H9 (cell line): ENCODE results near the gene HIBCH. TPM values are rescaled to one million over a fixed set of nuclear protein-coding genes. Genes with fewer than 3 reads are reported as not detected.

Experiments
- DNase-seq: peaks from one replicate; pipeline ENCODE4 v3.0.0-alpha.2; 2017
- H2AFZ ChIP-seq: one replicate; pipeline ENCODE4 v1.6.1; 2013; ENCODE audit warnings: mild to moderate bottlenecking, low read length, control low read depth, moderate library complexity
- H2AK5ac ChIP-seq: 2 replicates; pipeline ENCODE4 v1.6.1; 2013; ENCODE audit warnings: low read length, control low read depth, mixed read lengths; ENCODE audit not compliant: insufficient read length
- H2BK120ac ChIP-seq: one replicate; pipeline ENCODE4 v1.6.1; 2013; ENCODE audit warnings: low read depth, mild to moderate bottlenecking, low read length, control low read depth, inconsistent platforms; ENCODE audit not compliant: poor library complexity, severe bottlenecking
- H2BK12ac ChIP-seq: 2 replicates; pipeline ENCODE4 v1.6.1; 2013; ENCODE audit warnings: low read length, control low read depth, mixed read lengths, low read depth; ENCODE audit not compliant: insufficient read length
- H2BK15ac ChIP-seq: 2 replicates; pipeline ENCODE4 v1.6.1; 2013; ENCODE audit warnings: low read depth, low read length, control low read depth
- H2BK20ac ChIP-seq: one replicate; pipeline ENCODE4 v1.6.1; 2013; ENCODE audit warnings: low read depth, mild to moderate bottlenecking, low read length, control low read depth, inconsistent platforms; ENCODE audit not compliant: poor library complexity, severe bottlenecking
- H2BK5ac ChIP-seq: 2 replicates; pipeline ENCODE4 v1.6.1; 2013; ENCODE audit warnings: low read length, control low read depth, mixed read lengths; ENCODE audit not compliant: insufficient read length
- H3K14ac ChIP-seq: 2 replicates; pipeline ENCODE4 v1.6.1; 2013; ENCODE audit warnings: low read length, control low read depth; ENCODE audit not compliant: insufficient read depth
- H3K18ac ChIP-seq: 2 replicates; pipeline ENCODE4 v1.6.1; 2013; ENCODE audit warnings: low read depth, mild to moderate bottlenecking, mixed read lengths, low read length, control low read depth; ENCODE audit not compliant: insufficient read length
- H3K23ac ChIP-seq: 2 replicates; pipeline ENCODE4 v1.6.1; 2013; ENCODE audit warnings: low read length, control low read depth, mixed read lengths, low read depth; ENCODE audit not compliant: insufficient read length
- H3K23me2 ChIP-seq: 2 replicates; pipeline ENCODE4 v1.6.1; 2013; ENCODE audit warnings: low read depth, mild to moderate bottlenecking, mixed read lengths, low read length, control low read depth; ENCODE audit not compliant: insufficient read length, poor library complexity, severe bottlenecking
- H3K27ac ChIP-seq: 2 replicates; pipeline ENCODE4 v1.5.1; 2013; ENCODE audit warnings: low read length, control low read depth, mixed read lengths, low read depth; ENCODE audit not compliant: insufficient read length
- H3K27me3 ChIP-seq: 2 replicates; pipeline ENCODE4 v1.6.1; 2013; ENCODE audit warnings: low read length, control low read depth, inconsistent platforms; ENCODE audit not compliant: insufficient read depth
- H3K4ac ChIP-seq: 2 replicates; pipeline ENCODE4 v1.6.1; 2013; ENCODE audit warnings: low read depth, mild to moderate bottlenecking, control low read depth, inconsistent platforms, low read length, moderate library complexity
- H3K4me1 ChIP-seq: 2 replicates; pipeline ENCODE4 v1.6.1; 2013; ENCODE audit warnings: low read length, control low read depth, inconsistent platforms; ENCODE audit not compliant: insufficient read depth
- H3K4me2 ChIP-seq: 2 replicates; pipeline ENCODE4 v1.6.1; 2013; ENCODE audit warnings: low read length, control low read depth, mixed read lengths; ENCODE audit not compliant: insufficient read length, insufficient read depth
- H3K56ac ChIP-seq: 2 replicates; pipeline ENCODE4 v1.6.1; 2013; ENCODE audit warnings: low read depth, mild to moderate bottlenecking, mixed read lengths, low read length, control low read depth; ENCODE audit not compliant: insufficient read length
- H3K79me1 ChIP-seq: 2 replicates; pipeline ENCODE4 v1.6.1; 2013; ENCODE audit warnings: low read depth, mild to moderate bottlenecking, moderate library complexity, low read length, control low read depth, inconsistent platforms; ENCODE audit not compliant: insufficient read depth, poor library complexity, severe bottlenecking
- H3K79me2 ChIP-seq: 2 replicates; pipeline ENCODE4 v1.6.1; 2013; ENCODE audit warnings: low read length, control low read depth, inconsistent platforms; ENCODE audit not compliant: insufficient read depth
- H3K9ac ChIP-seq: 2 replicates; pipeline ENCODE4 v1.6.1; 2013; ENCODE audit warnings: low read length, control low read depth, mixed read lengths; ENCODE audit not compliant: insufficient read length; ENCODE audit errors: extremely low read depth
- H3K9me3 ChIP-seq: one replicate; pipeline ENCODE4 v1.6.1; 2013; ENCODE audit warnings: low read depth, low read length, inconsistent platforms; ENCODE audit not compliant: control insufficient read depth
- H3T11ph ChIP-seq: one replicate; pipeline ENCODE4 v1.6.1; 2013; ENCODE audit warnings: mild to moderate bottlenecking, low read length, control low read depth, inconsistent platforms
- H4K20me1 ChIP-seq: one replicate; pipeline ENCODE4 v1.6.1; 2013; ENCODE audit not compliant: control insufficient read depth, insufficient read length, insufficient read depth
- H4K5ac ChIP-seq: 2 replicates; pipeline ENCODE4 v1.6.1; 2013; ENCODE audit warnings: low read depth, mild to moderate bottlenecking, mixed read lengths, low read length, control low read depth; ENCODE audit not compliant: insufficient read length
- H4K8ac ChIP-seq: replicated peaks from 2 replicates; pipeline ENCODE4 v1.6.1; 2013; ENCODE audit warnings: low read length, control low read depth, mixed read lengths, low read depth; ENCODE audit not compliant: insufficient read length
- H4K91ac ChIP-seq: 2 replicates; pipeline ENCODE4 v1.6.1; 2013; ENCODE audit warnings: low read depth, mild to moderate bottlenecking, moderate library complexity, mixed read lengths, low read length, control low read depth; ENCODE audit not compliant: insufficient read length
- H3K27ac Mint-ChIP-seq, 3 experiments: 2 replicates in 2 of 3; 3 replicates in 1 of 3; pipeline ENCODE4 v1.8.0; 2020 to 2021; ENCODE audit warnings: mixed read lengths in 3 of 3, mild to moderate bottlenecking in 1 of 3, moderate library complexity in 1 of 3
- H3K27me3 Mint-ChIP-seq: 2 replicates; pipeline ENCODE4 v1.8.0; 2021; ENCODE audit warnings: low read depth, mild to moderate bottlenecking, moderate library complexity, mixed read lengths
- H3K36me3 Mint-ChIP-seq, 3 experiments: 2 replicates in 2 of 3; 3 replicates in 1 of 3; pipeline ENCODE4 v1.8.0; 2020 to 2021; ENCODE audit warnings: low read depth in 3 of 3, mixed read lengths in 3 of 3; ENCODE audit not compliant: insufficient read depth in 1 of 3
- H3K4me1 Mint-ChIP-seq, 2 experiments: 2 replicates each; pipeline ENCODE4 v1.8.0; 2020; ENCODE audit warnings: mixed read lengths in 2 of 2
- H3K4me3 Mint-ChIP-seq, 2 experiments: 2 replicates in 1 of 2; 3 replicates in 1 of 2; pipeline ENCODE4 v1.8.0; 2020 to 2021; ENCODE audit warnings: mild to moderate bottlenecking in 2 of 2, mixed read lengths in 2 of 2, moderate library complexity in 1 of 2
- H3K9me3 Mint-ChIP-seq, 2 experiments: 2 replicates in 1 of 2; 3 replicates in 1 of 2; pipeline ENCODE4 v1.8.0; 2020; ENCODE audit warnings: mild to moderate bottlenecking in 2 of 2, mixed read lengths in 2 of 2, moderate library complexity in 1 of 2
- CTCF ChIP-seq: fragments of 200-600 bp; sonication (generic); conservative IDR thresholded peaks from 3 replicates; pipeline ENCODE4 v1.8.0; 2021; ENCODE audit warnings: antibody characterized with exemption, mild to moderate bottlenecking
- WGBS: extraction: QIAGEN DNeasy Blood & Tissue Kit; methylation state at CpG from one replicate; pipeline ENCODE4 v1.1.7; 2013; ENCODE audit warnings: missing lambda C conversion rate, low lambda C conversion rate, mixed read lengths; ENCODE audit not compliant: insufficient read length; ENCODE audit errors: extremely low coverage; 5-methylcytosine and 5-hydroxymethylcytosine counted together
- total RNA-seq: library from RNA; stranded (reverse); gene quantifications from 2 replicates; pipeline ENCODE4 v1.2.1, GENCODE V29; 2021

HIBCH gene
- total RNA-seq, 1 experiment from 2014 or later = 28.0 TPM

- Histone ChIP-seq H3K79me2 (no peaks in the 10 kb centered on the region; the same call in 1 of the 2 replicates), H3K4ac (no peak overlapping the region), H3K56ac (no peak overlapping the region), H2BK15ac (no peak overlapping the region), H3K14ac (no peak overlapping the region), H2BK120ac (no peak overlapping the region), H3K79me1 (no peaks in the 10 kb centered on the region), H3K4me2 (no peak overlapping the region), H4K8ac (no peak overlapping the region), H3K4me1 (0 out of 2 replicates have a peak, but pooled peaks cover 4% of the 10 kb centered on the region), H3K23me2 (no peaks in the 10 kb centered on the region), H3K27ac (no peak overlapping the region), H4K20me1 (no peaks in the 10 kb centered on the region), H3K23ac (no peak overlapping the region), H3K27me3 (no peaks in the 10 kb centered on the region), H3K9me3 (no peaks in the 10 kb centered on the region), H3K18ac (no peak overlapping the region), H2AFZ (no peak overlapping the region), H3T11ph (no peak overlapping the region), H2BK12ac (no peak overlapping the region), H4K91ac (no peak overlapping the region), H2BK20ac (no peak overlapping the region), H3K9ac (no peak overlapping the region), H2AK5ac (no peak overlapping the region), H4K5ac (no peak overlapping the region), H2BK5ac (no peak overlapping the region)
- Mint-ChIP-seq H3K27ac (peak overlapping the region in 2 of 3 experiments; percentile 42 to 50; a peak in 2 of 7 replicates), H3K4me1 (peaks cover 13 to 17% of the 10 kb centered on the region in 2 experiments), H3K9me3 (peaks cover 10 to 11% of the 10 kb centered on the region in 2 experiments; a peak in 3 of 5 replicates), H3K27me3 (no peaks in the 10 kb centered on the region; the same call in 1 of the 2 replicates), H3K36me3 (peaks cover 29 to 44% (median 42%) of the 10 kb centered on the region in 3 experiments), H3K4me3 (no peak overlapping the region)
- no peak for TF ChIP-seq CTCF
- no CpG with 5 or more reads among the region's 1 CpG for WGBS
- DNase-seq = no peak
These were observed 17.6 kb downstream of the HIBCH start for GRCh38 chr2:190302052-190302451.
